SK-N-SH treated with all-trans-retinoic acid at 6 μM for 48 hours (cell line): Measurements from ENCODE around the gene JARID2.

Source experiments
- CREB5 ChIP-seq: fragments of 250-450 bp; sonication (Bioruptor Pico); IDR thresholded peaks from 2 replicates; pipeline ENCODE4 v1.5.1; 2020; ENCODE audit warnings: low read depth, mild to moderate bottlenecking, moderate library complexity
- CSDC2 ChIP-seq: fragments of 250-450 bp; sonication (Bioruptor Pico); IDR thresholded peaks from 2 replicates; pipeline ENCODE4 v1.5.0; 2020; ENCODE audit warnings: mild to moderate bottlenecking, moderate library complexity
- PATZ1 ChIP-seq: fragments of 250-450 bp; sonication (Bioruptor Pico); IDR thresholded peaks from 2 replicates; pipeline ENCODE4 v1.8.0; 2020; ENCODE audit warnings: mild to moderate bottlenecking, moderate library complexity, borderline replicate concordance
- POU6F1 ChIP-seq: fragments of 250-450 bp; sonication (Bioruptor Pico); IDR thresholded peaks from 2 replicates; pipeline ENCODE4 v1.8.0; 2021; ENCODE audit warnings: low read depth, mild to moderate bottlenecking, moderate library complexity, borderline replicate concordance
- TCF4 ChIP-seq: fragments of 250-450 bp; sonication (Bioruptor Pico); IDR thresholded peaks from 2 replicates; pipeline ENCODE4 v1.8.0; 2021; ENCODE audit warnings: mild to moderate bottlenecking, moderate library complexity, borderline replicate concordance
- TSHZ2 ChIP-seq: fragments of 250-450 bp; sonication (Bioruptor Pico); IDR thresholded peaks from 2 replicates; pipeline ENCODE4 v1.5.0; 2020; ENCODE audit warnings: mild to moderate bottlenecking, moderate library complexity
- ZC3H10 ChIP-seq: fragments of 250-450 bp; sonication (Bioruptor Pico); IDR thresholded peaks from 2 replicates; pipeline ENCODE4 v1.5.1; 2021; ENCODE audit warnings: mild to moderate bottlenecking, moderate library complexity
- ZFP3 ChIP-seq: fragments of 250-450 bp; sonication (Bioruptor Pico); IDR thresholded peaks from 2 replicates; pipeline ENCODE4 v1.5.0; 2020; ENCODE audit warnings: mild to moderate bottlenecking, moderate library complexity
- ZNF70 ChIP-seq: fragments of 450-650 bp; formaldehyde crosslinking; IDR thresholded peaks from 2 replicates; pipeline ENCODE4 v1.5.0; 2020; ENCODE audit warnings: mild to moderate bottlenecking, moderate library complexity

- TF ChIP-seq CSDC2 (CRISPR knock-in tag) = no peak
- TF ChIP-seq TCF4 (CRISPR knock-in tag) = no peak
- no peak for TF ChIP-seq CREB5 (CRISPR knock-in tag)
- no peak for TF ChIP-seq POU6F1
- no peak for TF ChIP-seq PATZ1 (CRISPR knock-in tag)
- no peak for TF ChIP-seq ZFP3 (CRISPR knock-in tag)
- no peak for TF ChIP-seq ZNF70 (CRISPR knock-in tag)
- TF ChIP-seq ZC3H10 = no peak
- no peak for TF ChIP-seq TSHZ2
Observed at GRCh38 chr6:15530411-15530810, 284.5 kb downstream of the JARID2 start.
